Measurements from ENCODE around the gene NXPE3. TPM values are rescaled to one million over a fixed set of nuclear protein-coding genes. Genes with fewer than 3 reads are reported as not detected.

NXPE3 gene
- total and polyA plus RNA-seq, 9 of the 15 experiments (the other 6 are each of a cell fraction or from before 2014, with no cell fraction given), result 0.25 to 2.5 (median 0.95) TPM

GRCh38 chr3:101849714-101850245, 70.8 kb downstream of the NXPE3 start (continued):
- peak in 1 of 3 experiments; percentile 18; a peak in 1 of 6 replicates for TF ChIP-seq CTCF (IDR thresholded peaks at IDR 0.05 in 2 of 3, conservative IDR thresholded peaks at IDR 0.05 in 1 of 3; ENCODE audit: insufficient read depth in 2 of 3, low read depth in 1 of 3, low read length in 3 of 3)
- no peak for TF ChIP-seq ZNF324 (CRISPR knock-in tag; IDR thresholded peaks at IDR 0.05)
- TF ChIP-seq SAFB (IDR thresholded peaks at IDR 0.05; ENCODE audit: borderline replicate concordance, low read depth, low read length), result 0 out of 2 replicates have a peak, but pooled peaks have one; percentile 13
- TF ChIP-seq ZFX (CRISPR knock-in tag; IDR thresholded peaks at IDR 0.05), result peak; percentile 40
- TF ChIP-seq ZNF639 (CRISPR knock-in tag; conservative IDR thresholded peaks at IDR 0.05 in 1 of 2, IDR thresholded peaks at IDR 0.05 in 1 of 2), result 0 out of 4 replicates have a peak, but pooled peaks of 1 of the 2 experiments have one; percentile 7
- peak; percentile 49; the same call in 1 of the 2 replicates for TF ChIP-seq KAT7 (CRISPR knock-in tag; IDR thresholded peaks at IDR 0.05; ENCODE audit: borderline replicate concordance)
- 0 out of 2 replicates have a peak, but pooled peaks have one; percentile 57 for TF ChIP-seq CTBP1 (IDR thresholded peaks at IDR 0.05; ENCODE audit: borderline replicate concordance)

Data from K562 (cell line).